ENCODE results near the gene ATP9A.
"Not testable (repeated sequence)": the region's sequence is repeated elsewhere in the genome, so short reads cannot be mapped to it uniquely, and the experiment has no call there.

The ATP9A gene

GRCh38 chr20:51752343-51752951 is 15.7 kb downstream of the ATP9A start:
- H3K4me3 Mint-ChIP-seq = no peak overlapping the region
- peaks cover 2% of the 10 kb centered on the region for H3K4me1 Mint-ChIP-seq (ENCODE audit: low read depth)
- no peaks in the 10 kb centered on the region for H3K36me3 Mint-ChIP-seq (ENCODE audit: low read depth)
- no peak overlapping the region for H3K27ac Mint-ChIP-seq
- DNase-seq (ENCODE audit: low spot score) = no peak
- H3K9me3 Mint-ChIP-seq = no peaks in the 10 kb centered on the region
- H3K27me3 Mint-ChIP-seq (ENCODE audit: low read depth) = no peaks in the 10 kb centered on the region

GRCh38 chr20:51750770-51751388 is 17.3 kb downstream of the ATP9A start:
- H3K27me3 Mint-ChIP-seq (ENCODE audit: low read depth) = no peaks in the 10 kb centered on the region
- DNase-seq (ENCODE audit: low spot score) = no peak
- H3K4me3 Mint-ChIP-seq = no peak overlapping the region
- H3K9me3 Mint-ChIP-seq = no peaks in the 10 kb centered on the region
- peaks cover 2% of the 10 kb centered on the region for H3K4me1 Mint-ChIP-seq (ENCODE audit: low read depth)
- H3K36me3 Mint-ChIP-seq (ENCODE audit: low read depth) = no peaks in the 10 kb centered on the region
- H3K27ac Mint-ChIP-seq = no peak overlapping the region

- H3K36me3 Mint-ChIP-seq (ENCODE audit: low read depth) = no peaks in the 10 kb centered on the region
- H3K4me1 Mint-ChIP-seq (ENCODE audit: low read depth) = peaks cover 2% of the 10 kb centered on the region
- H3K9me3 Mint-ChIP-seq = no peaks in the 10 kb centered on the region
- DNase-seq (ENCODE audit: low spot score) = peak; percentile 61
- no peaks in the 10 kb centered on the region for H3K27me3 Mint-ChIP-seq (ENCODE audit: low read depth)
- no peak overlapping the region for H3K27ac Mint-ChIP-seq
- no peak overlapping the region for H3K4me3 Mint-ChIP-seq
These were observed 18.0 kb downstream of the ATP9A start for GRCh38 chr20:51750037-51750769.

GRCh38 chr20:51749674-51750036 is 18.5 kb downstream of the ATP9A start:
- Mint-ChIP-seq H3K27ac (no peak overlapping the region), H3K36me3 (ENCODE audit: low read depth) (no peaks in the 10 kb centered on the region), H3K9me3 (no peaks in the 10 kb centered on the region), H3K4me3 (no peak overlapping the region), H3K4me1 (ENCODE audit: low read depth) (peaks cover 2% of the 10 kb centered on the region), H3K27me3 (ENCODE audit: low read depth) (no peaks in the 10 kb centered on the region)
- DNase-seq (ENCODE audit: low spot score) = no peak

GRCh38 chr20:51747182-51747911 is 20.8 kb downstream of the ATP9A start:
- Mint-ChIP-seq H3K9me3 (no peaks in the 10 kb centered on the region), H3K27ac (no peak overlapping the region), H3K36me3 (ENCODE audit: low read depth) (no peaks in the 10 kb centered on the region), H3K4me1 (ENCODE audit: low read depth) (peaks cover 5% of the 10 kb centered on the region), H3K27me3 (ENCODE audit: low read depth) (no peaks in the 10 kb centered on the region), H3K4me3 (no peak overlapping the region)
- DNase-seq (ENCODE audit: low spot score) = no peak

- no peak for DNase-seq (ENCODE audit: low spot score)
- Mint-ChIP-seq H3K4me3 (no peak overlapping the region), H3K27ac (no peak overlapping the region), H3K4me1 (ENCODE audit: low read depth) (peaks cover 5% of the 10 kb centered on the region), H3K27me3 (ENCODE audit: low read depth) (no peaks in the 10 kb centered on the region), H3K9me3 (no peaks in the 10 kb centered on the region), H3K36me3 (ENCODE audit: low read depth) (no peaks in the 10 kb centered on the region)
These were observed 22.4 kb downstream of the ATP9A start for GRCh38 chr20:51745804-51746203.

GRCh38 chr20:51740838-51741237 is 27.4 kb downstream of the ATP9A start:
- DNase-seq (ENCODE audit: low spot score) = no peak

GRCh38 chr20:51740308-51740707 is 27.9 kb downstream of the ATP9A start:
- not testable (repeated sequence) for H3K9me3 Mint-ChIP-seq; H3K27ac Mint-ChIP-seq; H3K36me3 Mint-ChIP-seq (ENCODE audit: low read depth); DNase-seq (ENCODE audit: low spot score); H3K4me3 Mint-ChIP-seq; H3K27me3 Mint-ChIP-seq (ENCODE audit: low read depth); H3K4me1 Mint-ChIP-seq (ENCODE audit: low read depth)

More at GRCh38 chr20:51740838-51741237, 27.4 kb downstream of the ATP9A start:
- H3K36me3 Mint-ChIP-seq (ENCODE audit: low read depth) = no peaks in the 10 kb centered on the region
- H3K27me3 Mint-ChIP-seq (ENCODE audit: low read depth) = no peaks in the 10 kb centered on the region
- no peak overlapping the region for H3K27ac Mint-ChIP-seq
- peaks cover 3% of the 10 kb centered on the region for H3K4me1 Mint-ChIP-seq (ENCODE audit: low read depth)
- no peak overlapping the region for H3K4me3 Mint-ChIP-seq
- no peaks in the 10 kb centered on the region for H3K9me3 Mint-ChIP-seq

GRCh38 chr20:51739722-51740249 is 28.4 kb downstream of the ATP9A start:
- Mint-ChIP-seq H3K4me3 (no peak overlapping the region), H3K9me3 (no peaks in the 10 kb centered on the region), H3K4me1 (ENCODE audit: low read depth) (peaks cover 3% of the 10 kb centered on the region), H3K27me3 (ENCODE audit: low read depth) (no peaks in the 10 kb centered on the region), H3K27ac (no peak overlapping the region), H3K36me3 (ENCODE audit: low read depth) (no peaks in the 10 kb centered on the region)
- DNase-seq (ENCODE audit: low spot score) = no peak

- no peaks in the 10 kb centered on the region for H3K36me3 Mint-ChIP-seq (ENCODE audit: low read depth)
- no peak overlapping the region for H3K4me3 Mint-ChIP-seq
- DNase-seq (ENCODE audit: low spot score) = no peak
- H3K27ac Mint-ChIP-seq = no peak overlapping the region
- no peaks in the 10 kb centered on the region for H3K9me3 Mint-ChIP-seq
- peaks cover 3% of the 10 kb centered on the region for H3K4me1 Mint-ChIP-seq (ENCODE audit: low read depth)
- H3K27me3 Mint-ChIP-seq (ENCODE audit: low read depth) = no peaks in the 10 kb centered on the region
These were observed 29.2 kb downstream of the ATP9A start for GRCh38 chr20:51738877-51739447.

- H3K27me3 Mint-ChIP-seq (ENCODE audit: low read depth) = not testable (repeated sequence)
These were observed 29.9 kb downstream of the ATP9A start for GRCh38 chr20:51738261-51738660.

GRCh38 chr20:51736947-51737346 is 31.2 kb downstream of the ATP9A start:
- Mint-ChIP-seq H3K4me3 (no peak overlapping the region), H3K36me3 (ENCODE audit: low read depth) (no peaks in the 10 kb centered on the region), H3K27me3 (ENCODE audit: low read depth) (no peaks in the 10 kb centered on the region), H3K9me3 (no peaks in the 10 kb centered on the region), H3K27ac (no peak overlapping the region), H3K4me1 (ENCODE audit: low read depth) (peaks cover 4% of the 10 kb centered on the region)
- no peak for DNase-seq (ENCODE audit: low spot score)

More at GRCh38 chr20:51738261-51738660, 29.9 kb downstream of the ATP9A start:
- DNase-seq (ENCODE audit: low spot score); H3K4me3 Mint-ChIP-seq; H3K9me3 Mint-ChIP-seq; H3K4me1 Mint-ChIP-seq (ENCODE audit: low read depth); H3K27ac Mint-ChIP-seq; H3K36me3 Mint-ChIP-seq (ENCODE audit: low read depth): not testable (repeated sequence)

GRCh38 chr20:51735728-51736600 is 32.2 kb downstream of the ATP9A start:
- no peaks in the 10 kb centered on the region for H3K27me3 Mint-ChIP-seq (ENCODE audit: low read depth)
- DNase-seq (ENCODE audit: low spot score) = no peak
- no peaks in the 10 kb centered on the region for H3K9me3 Mint-ChIP-seq
- no peak overlapping the region for H3K4me3 Mint-ChIP-seq
- H3K27ac Mint-ChIP-seq = no peak overlapping the region
- peaks cover 6% of the 10 kb centered on the region for H3K4me1 Mint-ChIP-seq (ENCODE audit: low read depth)
- no peaks in the 10 kb centered on the region for H3K36me3 Mint-ChIP-seq (ENCODE audit: low read depth)
